HTR-8/SVneo (cell line): Measurements from ENCODE around the gene UROD.
"Not testable (repeated sequence)": the region's sequence is repeated elsewhere in the genome, so short reads cannot be mapped to it uniquely, and the experiment has no call there.

Experiments
- DNase-seq: peaks from one replicate; pipeline ENCODE4 v3.0.0; 2011; ENCODE audit warnings: low spot score, mixed read lengths; ENCODE audit not compliant: insufficient read length
- FAIRE-seq: peaks from 2 replicates; lab custom pipeline; 2011; peaks lifted over from hg19 to GRCh38; lab: Jason Lieb, UNC

The UROD gene

DNA sequence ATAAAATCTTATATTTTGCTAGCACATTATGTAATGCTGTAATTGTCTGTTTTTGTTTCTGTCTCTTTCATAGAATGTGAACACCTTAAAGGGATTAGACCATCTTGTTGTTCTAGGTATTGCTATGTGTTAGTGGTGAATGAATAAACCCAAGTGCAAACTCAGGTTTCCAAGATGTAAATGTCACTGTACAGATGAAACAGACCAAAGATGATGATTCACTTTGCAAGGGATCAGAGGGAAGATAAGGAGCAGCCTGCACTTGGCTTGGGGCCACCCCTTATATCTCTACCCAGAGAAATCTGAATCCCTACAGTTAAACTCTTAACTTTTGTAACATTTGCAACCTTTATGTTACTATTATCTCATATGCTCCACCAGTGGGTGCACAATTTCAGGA, 25.4 kb downstream of the UROD start:
- FAIRE-seq = no peak
- no peak for DNase-seq

- FAIRE-seq (no peak), DNase-seq (no peak)
These were observed 26.2 kb downstream of the UROD start for GRCh38 chr1:45038240-45038639.

DNA sequence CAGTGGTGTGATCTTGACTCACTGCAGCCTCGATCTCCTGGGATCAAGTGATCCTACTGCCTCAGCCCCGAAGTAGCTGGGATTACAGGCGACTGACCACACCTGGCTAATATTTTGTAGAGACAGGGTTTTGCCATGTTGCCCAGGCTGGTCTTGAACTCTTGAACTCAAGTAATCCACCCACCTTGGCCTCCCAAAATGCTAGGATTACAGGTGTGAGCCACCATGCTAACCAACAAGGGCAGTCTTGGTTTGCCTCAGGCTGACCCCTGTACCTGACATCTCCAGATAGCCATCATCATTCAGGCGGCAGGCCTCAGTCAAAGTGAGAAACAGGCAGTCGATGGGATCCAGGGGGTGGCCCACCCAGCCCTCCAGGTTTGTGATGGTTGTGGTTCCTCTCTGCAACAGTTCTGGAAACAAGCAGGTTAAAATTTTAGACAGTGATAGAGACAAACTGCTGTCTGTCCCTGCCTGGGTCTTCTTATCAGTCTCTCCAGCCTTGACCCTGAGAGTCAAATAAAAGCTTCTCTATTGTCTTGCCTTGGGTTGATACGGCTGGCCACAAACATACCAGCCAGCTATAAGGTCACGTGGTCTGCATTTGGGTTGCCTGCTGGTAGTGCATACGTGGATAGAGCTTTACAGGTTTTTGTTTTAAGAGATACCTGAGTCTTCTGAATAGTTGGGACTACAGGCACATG, 26.8 kb downstream of the UROD start:
- DNase-seq (no peak), FAIRE-seq (no peak)

DNA sequence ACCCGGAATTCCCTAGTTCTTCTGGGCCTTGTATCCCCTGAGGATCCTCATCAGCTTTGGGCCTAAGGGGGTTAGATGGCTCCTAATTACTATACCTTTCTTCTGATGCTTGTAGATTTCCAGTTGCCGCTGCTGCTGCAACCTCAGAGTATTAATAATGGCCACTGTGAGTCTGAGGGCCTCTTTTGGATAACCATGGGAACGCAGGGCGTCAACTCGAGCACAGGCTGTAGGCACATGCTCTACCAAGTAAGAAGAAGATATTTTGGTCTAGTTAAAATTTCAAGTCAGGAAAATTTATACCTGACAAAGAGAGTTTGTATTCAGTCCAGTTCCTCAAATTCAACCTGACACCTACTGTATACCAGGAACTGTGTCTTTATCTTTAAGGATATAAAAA, 28.2 kb downstream of the UROD start:
- FAIRE-seq (no peak), DNase-seq (no peak)

DNA sequence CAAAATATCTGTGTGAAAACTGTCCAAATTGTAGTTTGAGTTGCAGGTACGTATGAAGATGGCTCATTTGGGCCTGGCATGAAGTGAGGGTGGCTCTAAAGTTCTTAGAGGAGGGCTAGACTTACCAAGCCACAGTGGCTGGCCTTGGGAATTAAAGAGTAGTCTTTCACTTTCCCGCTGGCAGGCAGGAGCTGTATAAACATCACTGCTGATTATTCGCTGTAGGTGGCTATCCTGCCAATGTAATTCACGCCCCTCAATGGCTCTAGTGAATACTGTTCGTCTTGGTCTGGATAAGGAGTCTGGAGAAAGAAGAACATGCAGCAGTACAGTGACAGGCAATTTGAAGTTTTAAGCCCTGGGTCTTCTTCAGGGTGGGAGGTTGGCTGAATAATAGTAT, 31.0 kb downstream of the UROD start:
- no peak for DNase-seq
- no peak for FAIRE-seq

GRCh38 chr1:45044916-45045315, 32.9 kb downstream of the UROD start:
- no peak for FAIRE-seq
- DNase-seq = no peak

DNA sequence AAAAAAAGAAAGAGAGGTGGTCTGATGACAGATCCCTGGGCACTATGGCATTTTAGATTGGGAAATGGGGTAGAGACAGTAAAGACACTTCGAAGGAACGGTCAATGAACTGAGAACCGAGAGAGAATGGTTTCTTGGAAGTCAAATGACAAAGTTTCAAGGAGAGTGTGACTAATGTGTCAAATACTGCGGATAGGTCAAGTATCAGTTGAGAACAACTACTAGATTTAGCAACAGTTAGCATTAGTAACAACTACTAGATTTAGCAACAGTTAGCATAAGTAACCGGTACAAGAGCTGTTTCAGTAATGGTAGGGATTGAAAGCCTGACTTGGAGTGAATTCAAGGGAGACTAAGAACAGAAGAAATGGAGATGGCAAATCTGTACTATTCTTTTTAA, 35.0 kb downstream of the UROD start:
- no peak for FAIRE-seq

DNA sequence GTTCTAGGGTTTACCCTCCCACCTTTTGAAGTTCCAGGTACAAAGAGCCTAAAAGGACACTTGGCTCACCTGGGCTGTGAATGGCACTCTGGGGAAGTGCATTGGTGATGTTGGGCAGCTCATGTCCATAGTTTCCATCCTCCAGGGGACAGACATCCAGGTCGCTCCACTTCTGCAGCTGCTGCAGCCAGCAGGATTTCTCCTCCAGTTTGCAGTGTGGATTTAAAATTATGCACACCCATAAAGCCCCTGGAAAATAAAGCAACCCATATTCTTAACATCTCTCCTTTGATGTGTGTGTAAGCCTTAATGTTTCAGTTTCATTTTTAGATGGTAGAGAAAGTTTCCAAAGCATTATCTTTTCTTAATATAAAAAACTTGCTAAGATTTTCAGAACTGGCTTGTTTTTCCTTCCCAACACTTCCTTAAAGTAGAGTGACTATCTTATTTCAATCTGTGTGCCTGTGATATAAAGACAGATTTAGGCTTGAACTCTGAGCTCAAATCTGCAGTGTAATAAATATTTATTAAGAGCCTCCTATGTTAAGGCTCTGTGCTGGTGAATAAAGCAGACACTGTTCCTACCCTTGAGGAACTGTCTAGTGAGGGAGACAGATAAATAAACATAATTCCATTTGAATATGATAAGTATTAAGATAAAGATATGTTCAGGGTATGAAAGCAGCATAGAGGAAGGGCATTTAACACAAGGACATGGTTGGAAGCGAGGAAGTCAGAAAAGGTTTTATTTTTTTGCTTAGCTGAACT, 39.1 kb downstream of the UROD start:
- DNase-seq (no peak), FAIRE-seq (peak; percentile 38)

More for the DNA sequence above, 35.0 kb downstream of the UROD start:
- DNase-seq = no peak

DNA sequence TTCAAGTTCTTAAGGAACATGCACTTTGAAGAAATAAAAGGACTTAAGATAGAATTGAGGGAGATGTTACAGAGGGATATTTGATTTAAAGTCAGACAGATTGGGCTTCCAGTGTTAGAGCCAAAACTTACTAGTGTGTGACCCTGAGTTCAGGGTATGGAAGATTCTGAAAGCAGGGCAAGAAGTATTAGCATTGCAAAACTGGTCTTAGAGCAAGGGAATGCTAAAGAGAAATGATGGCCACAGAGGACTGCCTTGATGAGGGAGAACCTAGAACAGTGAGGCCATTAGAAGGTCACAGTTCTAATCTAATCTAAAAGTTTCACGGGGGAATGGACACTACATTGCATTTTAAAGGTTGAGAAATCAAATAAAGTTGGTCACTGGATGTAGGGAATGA, 45.5 kb downstream of the UROD start:
- FAIRE-seq = no peak
- no peak for DNase-seq

DNA sequence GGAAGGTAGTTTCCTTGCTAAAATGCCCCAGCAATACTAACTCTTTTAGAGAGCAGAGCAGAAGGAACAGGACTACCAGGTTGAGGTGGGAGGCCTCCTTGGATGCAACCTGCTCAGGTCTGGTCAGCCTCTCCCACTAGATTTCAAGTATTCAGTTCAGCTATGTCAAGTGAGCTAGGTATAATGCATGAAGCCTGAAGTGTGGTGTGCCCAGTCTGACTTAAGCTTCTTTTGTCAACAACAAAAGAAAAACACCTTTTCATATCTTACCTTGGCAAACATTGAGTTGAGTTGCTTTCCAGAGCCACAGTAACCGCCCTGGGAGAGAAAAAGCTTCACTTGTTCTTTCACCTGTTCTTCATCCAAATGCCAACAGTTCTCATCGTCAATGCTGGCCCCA, 47.8 kb downstream of the UROD start:
- DNase-seq = no peak
- no peak for FAIRE-seq

GRCh38 chr1:45062463-45062862, 50.4 kb downstream of the UROD start:
- not testable (repeated sequence) for DNase-seq, FAIRE-seq

- no peak for DNase-seq
- FAIRE-seq = no peak
These were observed 53.0 kb downstream of the UROD start for GRCh38 chr1:45065083-45065482.
